Omental fat pad (tissue), 4 donors: ENCODE data around the gene CIAO2A. TPM values are rescaled to one million over a fixed set of nuclear protein-coding genes. Genes with fewer than 3 reads are reported as not detected.
"Not testable (repeated sequence)": the region's sequence is repeated elsewhere in the genome, so short reads cannot be mapped to it uniquely, and the experiment has no call there.

ENCODE experiments used
- ATAC-seq: fragments of 150-250 bp; one replicate; pipeline ENCODE4 v1.9.1; 2016; ENCODE audit warnings: mild to moderate bottlenecking, moderate library complexity; ENCODE audit not compliant: low FRiP score
- DNase-seq: peaks from one replicate; pipeline ENCODE4 v3.0.0-alpha.2; 2019; ENCODE audit warnings: low spot score
- CTCF ChIP-seq, 3 donors: fragments of 450-650 bp; IDR thresholded peaks; one replicate each; pipeline ENCODE4 v1.5.1; 2016 to 2017; ENCODE audit warnings: antibody characterized with exemption in 3 of 3, mild to moderate bottlenecking in 3 of 3, moderate library complexity in 2 of 3
- total RNA-seq, 4 donors: library from RNA; depleted of rRNA; stranded (reverse); fragments of >200 nt; gene quantifications; one replicate each; pipeline ENCODE4 v1.1.0, GENCODE V29; 2016

Gene CIAO2A
- total RNA-seq, 4 donors from 2014 or later: 39.9 to 48.3 (median 40.5) TPM

- no peak for DNase-seq
- no peak for ATAC-seq
- TF ChIP-seq CTCF (IDR thresholded peaks at IDR 0.05): no peak
These were observed 1.4 kb downstream of the CIAO2A start for GRCh38 chr15:64092075-64092820.

- no peak for DNase-seq
- TF ChIP-seq CTCF (IDR thresholded peaks at IDR 0.05): no peak
- no peak for ATAC-seq
These were observed 3.1 kb downstream of the CIAO2A start for GRCh38 chr15:64090527-64090926.

DNA sequence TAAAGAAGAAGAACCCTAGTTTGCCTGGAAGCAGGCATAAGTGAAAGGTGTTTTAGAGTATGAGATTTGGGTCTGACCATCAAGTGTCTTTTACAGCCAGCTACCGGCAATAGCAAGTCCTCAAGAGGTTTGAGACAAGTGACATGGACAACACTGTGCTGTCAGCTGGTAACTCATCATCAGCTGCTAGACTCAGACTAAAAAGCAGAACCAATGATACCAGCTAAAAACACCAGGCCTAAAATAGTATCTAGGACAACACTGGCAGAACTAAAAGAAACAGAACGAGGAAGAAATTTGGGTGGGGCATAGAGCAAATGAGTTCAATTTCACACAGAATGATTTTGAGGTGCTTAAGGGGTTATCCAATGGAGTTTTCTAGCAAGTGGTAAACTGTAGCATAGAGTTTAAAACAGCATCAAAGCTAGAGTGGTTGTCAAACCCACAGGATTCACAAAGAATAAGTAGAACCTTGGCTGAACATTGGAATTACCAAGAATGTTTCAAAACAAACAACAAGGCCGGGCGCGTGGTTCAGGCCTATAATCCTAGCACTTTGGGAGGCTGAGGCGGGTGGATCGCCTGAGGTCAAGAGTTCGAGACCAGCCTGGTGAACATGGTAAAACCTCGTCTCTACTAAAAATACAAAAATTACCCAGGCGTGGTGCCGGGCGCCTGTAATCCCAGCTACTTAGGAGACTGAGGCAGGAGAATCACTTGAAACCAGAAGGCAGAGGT, 3.9 kb downstream of the CIAO2A start:
- ATAC-seq: no peak
- DNase-seq: no peak
- TF ChIP-seq CTCF (IDR thresholded peaks at IDR 0.05): no peak

GRCh38 chr15:64082757-64083156, 10.9 kb downstream of the CIAO2A start:
- no peak for DNase-seq
- no peak for TF ChIP-seq CTCF (IDR thresholded peaks at IDR 0.05)

GRCh38 chr15:64073496-64073895, 20.1 kb downstream of the CIAO2A start:
- not testable (repeated sequence) for DNase-seq, ATAC-seq

More at GRCh38 chr15:64082757-64083156, 10.9 kb downstream of the CIAO2A start:
- no peak for ATAC-seq

- no peak for TF ChIP-seq CTCF (IDR thresholded peaks at IDR 0.05)
- ATAC-seq (no peak), DNase-seq (no peak)
These were observed 20.8 kb downstream of the CIAO2A start for GRCh38 chr15:64072812-64073211.

- ATAC-seq (no peak), DNase-seq (no peak)
- TF ChIP-seq CTCF (IDR thresholded peaks at IDR 0.05): no peak
These were observed 21.5 kb downstream of the CIAO2A start for GRCh38 chr15:64071931-64072765.
